HepG2 (cell line): ENCODE measurements around the gene SLC22A31. TPM values are rescaled to one million over a fixed set of nuclear protein-coding genes. Genes with fewer than 3 reads are reported as not detected.

Experiments
- AKAP8 ChIP-seq: sonication (generic); formaldehyde crosslinking; IDR thresholded peaks from 2 replicates; pipeline ENCODE4 v1.5.1; 2020; ENCODE audit warnings: mild to moderate bottlenecking, missing genetic modification reagents
- ARNTL ChIP-seq: sonication (generic); formaldehyde crosslinking; IDR thresholded peaks from 2 replicates; pipeline ENCODE4 v1.4.0; 2020; ENCODE audit warnings: mild to moderate bottlenecking, missing genetic modification reagents
- BCL6 ChIP-seq: IDR thresholded peaks from 2 replicates; pipeline ENCODE4 v1.6.1; 2016; ENCODE audit warnings: missing genetic modification reagents, missing compliant biosample characterization
- FOXK1 ChIP-seq: sonication (generic); formaldehyde crosslinking; IDR thresholded peaks from 2 replicates; pipeline ENCODE4 v1.4.0; 2020; ENCODE audit warnings: low read depth, missing genetic modification reagents, borderline replicate concordance
- GATAD1 ChIP-seq: IDR thresholded peaks from 2 replicates; pipeline ENCODE4 v1.6.1; 2016; ENCODE audit warnings: missing genetic modification reagents, missing compliant biosample characterization
- KMT2A ChIP-seq: sonication (generic); formaldehyde crosslinking; IDR thresholded peaks from 2 replicates; pipeline ENCODE4 v1.4.0; 2020; ENCODE audit warnings: missing genetic modification reagents
- MAFG ChIP-seq: sonication (generic); formaldehyde crosslinking; IDR thresholded peaks from 2 replicates; pipeline ENCODE4 v1.5.1; 2020; ENCODE audit warnings: mild to moderate bottlenecking, missing genetic modification reagents
- MLX ChIP-seq: IDR thresholded peaks from 2 replicates; pipeline ENCODE4 v1.6.1; 2016
- MTA1 ChIP-seq: sonication (generic); formaldehyde crosslinking; IDR thresholded peaks from 2 replicates; pipeline ENCODE4 v1.4.0; 2020; ENCODE audit warnings: missing genetic modification reagents, mild to moderate bottlenecking, borderline replicate concordance
- NFE2 ChIP-seq: sonication (generic); formaldehyde crosslinking; IDR thresholded peaks from 2 replicates; pipeline ENCODE4 v1.4.0; 2020; ENCODE audit warnings: missing genetic modification reagents
- PPARG ChIP-seq: conservative IDR thresholded peaks from 2 replicates; pipeline ENCODE4 v1.6.1; 2016; ENCODE audit warnings: missing biosample characterization, missing genetic modification reagents
- RARA ChIP-seq: IDR thresholded peaks from 2 replicates; pipeline ENCODE4 v1.6.1; 2016; ENCODE audit warnings: missing genetic modification reagents, missing compliant biosample characterization
- REPIN1 ChIP-seq: sonication (generic); formaldehyde crosslinking; IDR thresholded peaks from 2 replicates; pipeline ENCODE4 v1.8.0; 2022; ENCODE audit warnings: missing genetic modification reagents, low read depth, mild to moderate bottlenecking, borderline replicate concordance
- SNRNP70 ChIP-seq: fragments of 200-400 bp; formaldehyde crosslinking; IDR thresholded peaks from 2 replicates; pipeline ENCODE4 v1.6.1; 2017; ENCODE audit warnings: mild to moderate bottlenecking, low read depth, low read length, moderate library complexity
- THRA ChIP-seq: sonication (generic); formaldehyde crosslinking; IDR thresholded peaks from 2 replicates; pipeline ENCODE4 v1.4.0; 2020; ENCODE audit warnings: missing genetic modification reagents, borderline replicate concordance
- ZFP1 ChIP-seq: IDR thresholded peaks from 2 replicates; pipeline ENCODE4 v1.6.1; 2016
- ZFY ChIP-seq: sonication (generic); formaldehyde crosslinking; IDR thresholded peaks from 2 replicates; pipeline ENCODE4 v1.4.0; 2020; ENCODE audit warnings: missing genetic modification reagents
- ZMYM4 ChIP-seq: sonication (generic); formaldehyde crosslinking; IDR thresholded peaks from 2 replicates; pipeline ENCODE4 v1.8.1; 2023; ENCODE audit warnings: mild to moderate bottlenecking, missing genetic modification reagents
- ZNF878 ChIP-seq: sonication (generic); formaldehyde crosslinking; IDR thresholded peaks from 2 replicates; pipeline ENCODE4 v1.8.1; 2023; ENCODE audit warnings: mild to moderate bottlenecking, missing genetic modification reagents, moderate library complexity
- polyA plus RNA-seq, 8 experiments: library from polyadenylated mRNA; depleted of rRNA in 3 of 8; stranded (reverse) in 7 of 8; unstranded in 1 of 8; fragments of >200 nt; fragmentation: Illumina TruSeq in 4 of 8; extraction: Trizol in 4 of 8; gene quantifications; 2 replicates each; pipeline versions ENCODE4 v1.2.1 to v1.2.3, GENCODE V29; 2011 to 2016; ENCODE audit warnings: low read depth in 4 of 8, missing spikeins in 1 of 8, mixed read lengths in 1 of 8; ENCODE audit not compliant: insufficient read depth in 1 of 8
- total RNA-seq, 5 experiments: library from RNA; depleted of rRNA; stranded (reverse); fragments of >200 nt; fragmentation: Illumina TruSeq; extraction: Trizol; gene quantifications; 2 replicates each; pipeline ENCODE4 v1.2.3, GENCODE V29; 2016; ENCODE audit warnings: low read depth in 1 of 5
- TF ChIP-seq, protein P1 (sequence below): sonication (generic); formaldehyde crosslinking; IDR thresholded peaks from 2 replicates; pipeline ENCODE4 v1.4.0; 2020; ENCODE audit warnings: missing genetic modification reagents
- TF ChIP-seq, protein P2 (sequence below): sonication (generic); formaldehyde crosslinking; IDR thresholded peaks from 2 replicates; pipeline ENCODE4 v1.5.0; 2020; ENCODE audit warnings: mild to moderate bottlenecking, missing genetic modification reagents, moderate library complexity
- TF ChIP-seq, protein P3 (sequence below): sonication (generic); formaldehyde crosslinking; IDR thresholded peaks from 2 replicates; pipeline ENCODE4 v1.8.0; 2022; ENCODE audit warnings: missing genetic modification reagents, mild to moderate bottlenecking, moderate library complexity, borderline replicate concordance

SLC22A31 gene
- total and polyA plus RNA-seq, 2 of the 13 experiments (the other 11 are each of a cell fraction or from before 2014, with no cell fraction given), result 67.3 to 83.3 TPM

DNA sequence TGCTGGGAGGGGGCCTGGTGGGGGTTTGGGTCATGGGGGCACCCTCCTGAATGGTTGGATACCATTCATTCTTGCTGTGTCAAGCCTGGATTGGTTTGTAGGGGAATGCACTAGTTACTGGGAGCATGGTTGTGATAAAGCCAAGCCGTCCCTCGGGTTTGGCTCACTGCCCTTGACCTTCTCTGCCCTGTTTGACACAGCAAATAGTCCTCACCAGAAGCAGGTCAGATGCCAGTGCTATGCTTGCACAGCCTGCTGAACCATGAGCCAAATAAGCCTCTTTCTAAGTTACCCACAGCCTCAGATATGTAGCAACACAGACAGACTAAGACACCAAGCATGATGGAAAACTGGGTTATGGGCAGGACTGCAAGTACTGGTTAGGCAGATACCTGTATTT, 31.8 kb upstream of the SLC22A31 start (continued):
- peak; percentile 80 for TF ChIP-seq ZMYM4 (CRISPR knock-in tag)
- peak; percentile 74 for TF ChIP-seq MTA1
- TF ChIP-seq, protein P1, sequence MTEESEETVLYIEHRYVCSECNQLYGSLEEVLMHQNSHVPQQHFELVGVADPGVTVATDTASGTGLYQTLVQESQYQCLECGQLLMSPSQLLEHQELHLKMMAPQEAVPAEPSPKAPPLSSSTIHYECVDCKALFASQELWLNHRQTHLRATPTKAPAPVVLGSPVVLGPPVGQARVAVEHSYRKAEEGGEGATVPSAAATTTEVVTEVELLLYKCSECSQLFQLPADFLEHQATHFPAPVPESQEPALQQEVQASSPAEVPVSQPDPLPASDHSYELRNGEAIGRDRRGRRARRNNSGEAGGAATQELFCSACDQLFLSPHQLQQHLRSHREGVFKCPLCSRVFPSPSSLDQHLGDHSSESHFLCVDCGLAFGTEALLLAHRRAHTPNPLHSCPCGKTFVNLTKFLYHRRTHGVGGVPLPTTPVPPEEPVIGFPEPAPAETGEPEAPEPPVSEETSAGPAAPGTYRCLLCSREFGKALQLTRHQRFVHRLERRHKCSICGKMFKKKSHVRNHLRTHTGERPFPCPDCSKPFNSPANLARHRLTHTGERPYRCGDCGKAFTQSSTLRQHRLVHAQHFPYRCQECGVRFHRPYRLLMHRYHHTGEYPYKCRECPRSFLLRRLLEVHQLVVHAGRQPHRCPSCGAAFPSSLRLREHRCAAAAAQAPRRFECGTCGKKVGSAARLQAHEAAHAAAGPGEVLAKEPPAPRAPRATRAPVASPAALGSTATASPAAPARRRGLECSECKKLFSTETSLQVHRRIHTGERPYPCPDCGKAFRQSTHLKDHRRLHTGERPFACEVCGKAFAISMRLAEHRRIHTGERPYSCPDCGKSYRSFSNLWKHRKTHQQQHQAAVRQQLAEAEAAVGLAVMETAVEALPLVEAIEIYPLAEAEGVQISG (CRISPR knock-in tag), result peak; percentile 80
- TF ChIP-seq KMT2A (CRISPR knock-in tag), result no peak
- no peak for TF ChIP-seq NFE2 (CRISPR knock-in tag)
- TF ChIP-seq AKAP8 (CRISPR knock-in tag), result peak; percentile 81; the same call in 1 of the 2 replicates
- 0 out of 2 replicates have a peak, but pooled peaks have one; percentile 35 for TF ChIP-seq MLX (CRISPR knock-in tag)
- peak; percentile 93 for TF ChIP-seq BCL6
- TF ChIP-seq FOXK1 (CRISPR knock-in tag), result peak; percentile 42; the same call in 1 of the 2 replicates
- peak; percentile 65; the same call in 1 of the 2 replicates for TF ChIP-seq GATAD1 (CRISPR knock-in tag)
- TF ChIP-seq ZNF878, result no peak
- TF ChIP-seq REPIN1 (CRISPR knock-in tag), result peak; percentile 39; the same call in 1 of the 2 replicates
- no peak for TF ChIP-seq SNRNP70
- TF ChIP-seq, protein P2, sequence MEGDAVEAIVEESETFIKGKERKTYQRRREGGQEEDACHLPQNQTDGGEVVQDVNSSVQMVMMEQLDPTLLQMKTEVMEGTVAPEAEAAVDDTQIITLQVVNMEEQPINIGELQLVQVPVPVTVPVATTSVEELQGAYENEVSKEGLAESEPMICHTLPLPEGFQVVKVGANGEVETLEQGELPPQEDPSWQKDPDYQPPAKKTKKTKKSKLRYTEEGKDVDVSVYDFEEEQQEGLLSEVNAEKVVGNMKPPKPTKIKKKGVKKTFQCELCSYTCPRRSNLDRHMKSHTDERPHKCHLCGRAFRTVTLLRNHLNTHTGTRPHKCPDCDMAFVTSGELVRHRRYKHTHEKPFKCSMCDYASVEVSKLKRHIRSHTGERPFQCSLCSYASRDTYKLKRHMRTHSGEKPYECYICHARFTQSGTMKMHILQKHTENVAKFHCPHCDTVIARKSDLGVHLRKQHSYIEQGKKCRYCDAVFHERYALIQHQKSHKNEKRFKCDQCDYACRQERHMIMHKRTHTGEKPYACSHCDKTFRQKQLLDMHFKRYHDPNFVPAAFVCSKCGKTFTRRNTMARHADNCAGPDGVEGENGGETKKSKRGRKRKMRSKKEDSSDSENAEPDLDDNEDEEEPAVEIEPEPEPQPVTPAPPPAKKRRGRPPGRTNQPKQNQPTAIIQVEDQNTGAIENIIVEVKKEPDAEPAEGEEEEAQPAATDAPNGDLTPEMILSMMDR (CRISPR knock-in tag), result peak; percentile 27; the same call in 1 of the 2 replicates
- 0 out of 2 replicates have a peak, but pooled peaks have one; percentile 49 for TF ChIP-seq ARNTL
- TF ChIP-seq ZFP1, result 0 out of 2 replicates have a peak, but pooled peaks have one; percentile 37
- TF ChIP-seq PPARG (CRISPR knock-in tag), result peak; percentile 89
- TF ChIP-seq MAFG (CRISPR knock-in tag), result 0 out of 2 replicates have a peak, but pooled peaks have one; percentile 12
- TF ChIP-seq, protein P3, sequence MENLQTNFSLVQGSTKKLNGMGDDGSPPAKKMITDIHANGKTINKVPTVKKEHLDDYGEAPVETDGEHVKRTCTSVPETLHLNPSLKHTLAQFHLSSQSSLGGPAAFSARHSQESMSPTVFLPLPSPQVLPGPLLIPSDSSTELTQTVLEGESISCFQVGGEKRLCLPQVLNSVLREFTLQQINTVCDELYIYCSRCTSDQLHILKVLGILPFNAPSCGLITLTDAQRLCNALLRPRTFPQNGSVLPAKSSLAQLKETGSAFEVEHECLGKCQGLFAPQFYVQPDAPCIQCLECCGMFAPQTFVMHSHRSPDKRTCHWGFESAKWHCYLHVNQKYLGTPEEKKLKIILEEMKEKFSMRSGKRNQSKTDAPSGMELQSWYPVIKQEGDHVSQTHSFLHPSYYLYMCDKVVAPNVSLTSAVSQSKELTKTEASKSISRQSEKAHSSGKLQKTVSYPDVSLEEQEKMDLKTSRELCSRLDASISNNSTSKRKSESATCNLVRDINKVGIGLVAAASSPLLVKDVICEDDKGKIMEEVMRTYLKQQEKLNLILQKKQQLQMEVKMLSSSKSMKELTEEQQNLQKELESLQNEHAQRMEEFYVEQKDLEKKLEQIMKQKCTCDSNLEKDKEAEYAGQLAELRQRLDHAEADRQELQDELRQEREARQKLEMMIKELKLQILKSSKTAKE (CRISPR knock-in tag), result peak; percentile 63; the same call in 1 of the 2 replicates
- TF ChIP-seq RARA (CRISPR knock-in tag), result peak; percentile 96
- TF ChIP-seq ZFY, result 0 out of 2 replicates have a peak, but pooled peaks have one; percentile 12
- peak; percentile 94 for TF ChIP-seq THRA
